Breast epithelium (tissue), 4 donors: Measurements from ENCODE around the gene CACNB2. TPM values are rescaled to one million over a fixed set of nuclear protein-coding genes. Genes with fewer than 3 reads are reported as not detected.

Experiments
- DNase-seq, 2 donors: peaks; one replicate each; pipeline ENCODE4 v3.0.0-alpha.2; 2019; ENCODE audit warnings: low spot score in 2 of 2
- H3K27ac ChIP-seq, 2 donors: fragments of 200-600 bp; sonication (generic) in 1 of 2; one replicate each; pipeline ENCODE4 v1.5.1; 2016 to 2019; ENCODE audit warnings: mild to moderate bottlenecking in 1 of 2
- H3K27me3 ChIP-seq, 2 donors: fragments of 200-600 bp; sonication (generic) in 1 of 2; one replicate each; pipeline versions ENCODE4 v1.5.1 to v1.6.0; 2017 to 2019; ENCODE audit warnings: control low read depth in 1 of 2, mild to moderate bottlenecking in 1 of 2
- H3K36me3 ChIP-seq: fragments of 200-600 bp; one replicate; pipeline ENCODE4 v1.5.1; 2019
- H3K4me1 ChIP-seq, 2 donors: fragments of 200-600 bp; sonication (generic); one replicate each; pipeline ENCODE4 v1.5.1; 2016 to 2019; ENCODE audit warnings: control low read depth in 1 of 2
- H3K4me3 ChIP-seq, 3 donors: fragments of 200-600 bp; sonication (generic); 1 replicate in 2 of 3; 2 replicates in 1 of 3; pipeline ENCODE4 v1.5.1; 2016 to 2019; ENCODE audit warnings: mild to moderate bottlenecking in 3 of 3, moderate library complexity in 2 of 3
- H3K9me3 ChIP-seq, 2 donors: fragments of 200-600 bp; sonication (generic) in 1 of 2; one replicate each; pipeline ENCODE4 v1.5.1; 2016 to 2019; ENCODE audit warnings: control low read depth in 1 of 2
- POLR2A ChIP-seq: fragments of 450-650 bp; IDR thresholded peaks from one replicate; pipeline ENCODE4 v1.6.1; 2016; ENCODE audit warnings: antibody characterized with exemption, mild to moderate bottlenecking, moderate library complexity
- POLR2AphosphoS5 ChIP-seq, 3 donors: sonication (generic); formaldehyde crosslinking; IDR thresholded peaks; one replicate each; pipeline ENCODE4 v1.6.1; 2017; ENCODE audit warnings: antibody characterized with exemption in 3 of 3
- intact Hi-C: fragments of 100-400 bp; cut with DNase I; formaldehyde crosslinking; loops from one replicate; pipeline ENCODE4 v1.15.1; 2023; ENCODE audit warnings: low total_unique reads
- total RNA-seq, 3 donors: library from RNA; depleted of rRNA; stranded (reverse); fragments of >200 nt; gene quantifications; one replicate each; pipeline ENCODE4 v1.1.0, GENCODE V29; 2016
- TF ChIP-seq, protein P1 (sequence below), 3 donors: fragments of 450-650 bp; IDR thresholded peaks; one replicate each; pipeline ENCODE4 v1.5.1; 2016 to 2017; ENCODE audit warnings: antibody characterized with exemption in 3 of 3, mild to moderate bottlenecking in 3 of 3, moderate library complexity in 3 of 3

CACNB2 gene
- total RNA-seq, 3 donors from 2014 or later, result 0.48 to 8.9 (median 7.5) TPM

- DNase-seq, result no peak
These were observed 417.7 kb downstream of the CACNB2 start for GRCh38 chr10:18557960-18558359.

DNA sequence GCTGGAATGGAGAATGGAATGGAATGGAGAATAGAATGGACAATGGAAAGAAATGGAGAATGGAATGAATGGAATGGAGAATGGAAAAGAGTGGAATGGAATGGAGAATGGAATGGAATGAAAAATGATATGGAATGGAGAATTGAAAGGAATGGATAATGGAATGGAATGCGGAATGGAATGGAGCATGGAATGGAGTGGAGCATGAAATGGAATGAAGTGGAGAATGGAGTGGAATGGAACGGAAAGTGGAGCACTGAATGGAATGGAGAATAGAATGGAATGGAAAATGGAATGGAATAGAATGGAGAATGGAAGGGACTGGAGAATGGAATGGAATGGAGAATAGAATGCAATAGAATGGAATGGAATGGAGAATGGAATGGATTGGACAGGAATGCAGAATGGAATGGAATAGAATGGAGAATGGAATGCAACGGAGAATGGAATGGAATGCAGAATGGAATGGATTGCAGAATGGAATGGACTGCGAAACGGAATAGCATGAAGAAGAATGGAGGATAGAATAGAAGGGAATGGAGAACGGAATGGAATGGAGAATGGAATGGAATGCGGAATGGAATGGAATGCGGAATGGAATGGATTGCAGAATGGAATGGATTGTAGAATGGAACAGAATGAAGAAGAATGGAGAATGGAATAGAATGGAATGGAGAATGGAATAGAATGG, 421.8 kb downstream of the CACNB2 start:
- TF ChIP-seq POLR2A (no peak), POLR2AphosphoS5 (IDR thresholded peaks at IDR 0.05) (no peak)
- TF ChIP-seq, protein P1, sequence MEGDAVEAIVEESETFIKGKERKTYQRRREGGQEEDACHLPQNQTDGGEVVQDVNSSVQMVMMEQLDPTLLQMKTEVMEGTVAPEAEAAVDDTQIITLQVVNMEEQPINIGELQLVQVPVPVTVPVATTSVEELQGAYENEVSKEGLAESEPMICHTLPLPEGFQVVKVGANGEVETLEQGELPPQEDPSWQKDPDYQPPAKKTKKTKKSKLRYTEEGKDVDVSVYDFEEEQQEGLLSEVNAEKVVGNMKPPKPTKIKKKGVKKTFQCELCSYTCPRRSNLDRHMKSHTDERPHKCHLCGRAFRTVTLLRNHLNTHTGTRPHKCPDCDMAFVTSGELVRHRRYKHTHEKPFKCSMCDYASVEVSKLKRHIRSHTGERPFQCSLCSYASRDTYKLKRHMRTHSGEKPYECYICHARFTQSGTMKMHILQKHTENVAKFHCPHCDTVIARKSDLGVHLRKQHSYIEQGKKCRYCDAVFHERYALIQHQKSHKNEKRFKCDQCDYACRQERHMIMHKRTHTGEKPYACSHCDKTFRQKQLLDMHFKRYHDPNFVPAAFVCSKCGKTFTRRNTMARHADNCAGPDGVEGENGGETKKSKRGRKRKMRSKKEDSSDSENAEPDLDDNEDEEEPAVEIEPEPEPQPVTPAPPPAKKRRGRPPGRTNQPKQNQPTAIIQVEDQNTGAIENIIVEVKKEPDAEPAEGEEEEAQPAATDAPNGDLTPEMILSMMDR (IDR thresholded peaks at IDR 0.05), result no peak
- intact Hi-C loops, result no loop called here

More at GRCh38 chr10:18557960-18558359, 417.7 kb downstream of the CACNB2 start:
- Histone ChIP-seq H3K9me3 (peaks cover 8 to 14% of the 10 kb centered on the region in 2 donors), H3K27me3 (no peaks in the 10 kb centered on the region), H3K4me3 (no peak overlapping the region), H3K27ac (no peak overlapping the region), H3K4me1 (no peaks in the 10 kb centered on the region), H3K36me3 (no peaks in the 10 kb centered on the region)
- intact Hi-C loops, result no loop called here
- TF ChIP-seq POLR2A (no peak), POLR2AphosphoS5 (IDR thresholded peaks at IDR 0.05) (no peak)
- TF ChIP-seq, protein P1 (IDR thresholded peaks at IDR 0.05), result no peak

GRCh38 chr10:18563003-18563726, 422.9 kb downstream of the CACNB2 start:
- no peak for DNase-seq
- TF ChIP-seq, protein P1 (IDR thresholded peaks at IDR 0.05), result no peak
- no peak for TF ChIP-seq POLR2AphosphoS5 (IDR thresholded peaks at IDR 0.05)
- no peak for TF ChIP-seq POLR2A
- no peaks in the 10 kb centered on the region for H3K27me3 ChIP-seq
- H3K9me3 ChIP-seq, result peaks cover 13 to 21% of the 10 kb centered on the region in 2 donors
- no peaks in the 10 kb centered on the region for H3K36me3 ChIP-seq
- H3K27ac ChIP-seq, result no peak overlapping the region
- H3K4me1 ChIP-seq, result no peaks in the 10 kb centered on the region
- intact Hi-C loops, result no loop called here
- H3K4me3 ChIP-seq, result no peak overlapping the region

More for the DNA sequence above, 421.8 kb downstream of the CACNB2 start:
- H3K4me3 ChIP-seq, result no peak overlapping the region
- no peak overlapping the region for H3K27ac ChIP-seq
- no peaks in the 10 kb centered on the region for H3K4me1 ChIP-seq
- no peak for DNase-seq
- H3K36me3 ChIP-seq, result no peaks in the 10 kb centered on the region
- H3K27me3 ChIP-seq, result no peaks in the 10 kb centered on the region
- H3K9me3 ChIP-seq, result peaks cover 12 to 21% of the 10 kb centered on the region in 2 donors

DNA sequence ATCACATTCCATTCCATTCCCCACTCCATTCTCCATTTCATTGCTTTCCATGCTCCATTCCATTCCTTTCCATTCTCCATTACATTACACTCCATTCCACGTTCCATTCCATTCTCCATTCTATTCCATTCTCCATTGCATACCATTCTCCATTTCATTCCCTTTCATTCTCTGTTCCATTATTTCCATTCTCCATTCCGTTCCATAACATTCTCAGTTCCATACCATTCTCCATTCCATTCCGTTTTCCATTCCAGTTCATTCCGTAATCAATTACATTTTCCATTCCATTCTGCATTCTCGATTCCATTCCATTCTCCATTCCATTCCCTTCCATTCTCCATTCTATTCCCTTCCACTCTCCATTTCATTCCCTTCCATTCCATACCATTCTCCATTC, 424.8 kb downstream of the CACNB2 start:
- no peak for DNase-seq
- no peaks in the 10 kb centered on the region for H3K36me3 ChIP-seq
- no peaks in the 10 kb centered on the region for H3K27me3 ChIP-seq
- H3K4me1 ChIP-seq, result no peaks in the 10 kb centered on the region
- TF ChIP-seq POLR2AphosphoS5 (IDR thresholded peaks at IDR 0.05) (no peak), POLR2A (no peak)
- TF ChIP-seq, protein P1 (IDR thresholded peaks at IDR 0.05), result no peak
- no peak overlapping the region for H3K27ac ChIP-seq
- H3K4me3 ChIP-seq, result no peak overlapping the region
- intact Hi-C loops, result no loop called here
- H3K9me3 ChIP-seq, result peaks cover 13 to 21% of the 10 kb centered on the region in 2 donors

GRCh38 chr10:18566177-18566576, 426.0 kb downstream of the CACNB2 start:
- Histone ChIP-seq H3K4me1 (no peaks in the 10 kb centered on the region), H3K27ac (no peak overlapping the region), H3K36me3 (no peaks in the 10 kb centered on the region), H3K27me3 (no peaks in the 10 kb centered on the region), H3K9me3 (peaks cover 13 to 21% of the 10 kb centered on the region in 2 donors), H3K4me3 (no peak overlapping the region)
- DNase-seq, result no peak
- intact Hi-C loops, result no loop called here
- TF ChIP-seq, protein P1 (IDR thresholded peaks at IDR 0.05), result no peak
- no peak for TF ChIP-seq POLR2A
- TF ChIP-seq POLR2AphosphoS5 (IDR thresholded peaks at IDR 0.05), result no peak
